ENCODE results near the gene AFG1L. TPM values are rescaled to one million over a fixed set of nuclear protein-coding genes. Genes with fewer than 3 reads are reported as not detected.
A peak's percentile ranks its signal among the peaks of the same experiment; 100 is the strongest.

The AFG1L gene
- total RNA-seq, 3 donors from 2014 or later (not counting 1 experiment from before 2014, with no cell fraction given): 4.8 to 9.2 (median 5.2) TPM

DNA sequence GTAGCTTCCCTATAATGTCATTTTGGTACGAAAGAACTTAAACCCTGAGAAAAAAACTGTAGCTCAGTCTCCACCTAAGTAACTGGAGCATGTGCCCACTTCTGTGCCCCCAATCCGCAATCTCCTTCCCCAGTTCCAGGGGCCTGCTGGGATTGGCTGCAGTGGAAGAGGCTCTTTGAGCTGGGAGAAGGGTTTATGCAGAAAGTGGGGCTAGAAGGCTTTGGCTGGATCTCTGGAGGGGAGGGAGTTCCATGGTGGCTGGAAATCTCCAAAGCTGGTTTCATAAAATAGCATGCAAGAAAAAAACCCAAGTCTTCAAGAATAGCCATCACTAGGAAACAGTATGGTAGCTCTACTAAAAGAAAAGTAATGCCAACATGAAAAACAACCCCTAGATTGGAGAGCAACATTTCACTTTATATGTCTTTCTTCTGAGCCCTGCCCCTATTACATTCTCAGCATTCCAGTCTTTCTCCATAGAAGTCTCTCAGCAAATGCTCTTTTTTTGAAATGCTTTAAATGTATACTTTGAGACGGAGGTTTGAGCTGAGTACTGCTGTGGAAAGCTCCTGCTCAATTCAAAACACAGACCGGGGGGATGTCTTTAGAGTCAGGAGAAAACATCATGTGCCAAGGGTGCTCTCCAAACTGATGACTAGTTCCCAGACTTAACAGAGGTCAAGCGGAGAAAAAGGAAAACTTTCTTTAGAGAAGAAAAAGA lies 229.8 kb downstream of the AFG1L start:
- Mint-ChIP-seq H3K4me1 (no peaks in the 10 kb centered on the region), H3K4me3 (no peak overlapping the region), H3K36me3 (no peaks in the 10 kb centered on the region), H3K27ac (no peak overlapping the region), H3K27me3 (ENCODE audit: low read depth in 2 of 2) (no peaks in the 10 kb centered on the region), H3K9me3 (no peaks in the 10 kb centered on the region)
- H3K36me3 ChIP-seq (ENCODE audit: control insufficient read depth, insufficient read depth, low read length): no peaks in the 10 kb centered on the region
- no peaks in the 10 kb centered on the region for H3K27me3 ChIP-seq (ENCODE audit: control insufficient read depth, insufficient read depth, low read length)
- no peak overlapping the region for H3K27ac ChIP-seq (ENCODE audit: low read length)
- ATAC-seq: no peak
- no peak for DNase-seq
- H3K9me3 ChIP-seq (ENCODE audit: control insufficient read depth, insufficient read depth, low read length): no peaks in the 10 kb centered on the region
- TF ChIP-seq CTCF (IDR thresholded peaks at IDR 0.05): no peak
- intact Hi-C loops (cut with micrococcal nuclease): loop anchor here (5.0 to 10.0 kb wide), 2 partner anchors 270 to 547 kb away; no protein-coding TSS in a partner anchor
- no peak overlapping the region for H3K4me3 ChIP-seq (ENCODE audit: low read length)
- WGBS (ENCODE audit: insufficient coverage): 97% methylated on average over 4 of the region's 5 CpGs
- H3K4me1 ChIP-seq (ENCODE audit: control insufficient read depth, insufficient read depth, low read length): no peaks in the 10 kb centered on the region

- intact Hi-C loops (cut with micrococcal nuclease): loop anchor here (1.0 to 10.0 kb wide), 3 partner anchors 272 to 549 kb away; no protein-coding TSS in a partner anchor
- Mint-ChIP-seq H3K4me1 (no peaks in the 10 kb centered on the region), H3K9me3 (no peaks in the 10 kb centered on the region), H3K4me3 (no peak overlapping the region), H3K27me3 (ENCODE audit: low read depth in 2 of 2) (no peaks in the 10 kb centered on the region), H3K36me3 (no peaks in the 10 kb centered on the region), H3K27ac (no peak overlapping the region)
- H3K27ac ChIP-seq (ENCODE audit: low read length): no peak overlapping the region
- 81% methylated on average over 7 of the region's 7 CpGs for WGBS (ENCODE audit: insufficient coverage)
- no peaks in the 10 kb centered on the region for H3K9me3 ChIP-seq (ENCODE audit: control insufficient read depth, insufficient read depth, low read length)
- H3K36me3 ChIP-seq (ENCODE audit: control insufficient read depth, insufficient read depth, low read length): no peaks in the 10 kb centered on the region
- peak; percentile 75 for TF ChIP-seq CTCF (IDR thresholded peaks at IDR 0.05)
- peak in 1 of 3 donors; percentile 54 for ATAC-seq
- H3K4me1 ChIP-seq (ENCODE audit: control insufficient read depth, insufficient read depth, low read length): no peaks in the 10 kb centered on the region
- H3K27me3 ChIP-seq (ENCODE audit: control insufficient read depth, insufficient read depth, low read length): no peaks in the 10 kb centered on the region
- no peak overlapping the region for H3K4me3 ChIP-seq (ENCODE audit: low read length)
- DNase-seq: peak in 1 of 2 donors; percentile 60
These were observed 231.9 kb downstream of the AFG1L start for GRCh38 chr6:108526739-108527174.

GRCh38 chr6:108528878-108529277 lies 234.0 kb downstream of the AFG1L start:
- Mint-ChIP-seq H3K9me3 (no peaks in the 10 kb centered on the region), H3K36me3 (no peaks in the 10 kb centered on the region), H3K4me3 (no peak overlapping the region), H3K27ac (no peak overlapping the region), H3K4me1 (no peaks in the 10 kb centered on the region), H3K27me3 (ENCODE audit: low read depth in 2 of 2) (peaks cover 0 to 2% of the 10 kb centered on the region in 2 donors)
- H3K27me3 ChIP-seq (ENCODE audit: control insufficient read depth, insufficient read depth, low read length): no peaks in the 10 kb centered on the region
- intact Hi-C loops (cut with micrococcal nuclease): loop anchor here (5.0 to 10.0 kb wide), 2 partner anchors 274 to 552 kb away; no protein-coding TSS in a partner anchor
- no peak overlapping the region for H3K27ac ChIP-seq (ENCODE audit: low read length)
- no peaks in the 10 kb centered on the region for H3K9me3 ChIP-seq (ENCODE audit: control insufficient read depth, insufficient read depth, low read length)
- ATAC-seq (no peak), DNase-seq (no peak)
- no peak for TF ChIP-seq CTCF (IDR thresholded peaks at IDR 0.05)
- H3K36me3 ChIP-seq (ENCODE audit: control insufficient read depth, insufficient read depth, low read length): no peaks in the 10 kb centered on the region
- H3K4me3 ChIP-seq (ENCODE audit: low read length): no peak overlapping the region
- no peaks in the 10 kb centered on the region for H3K4me1 ChIP-seq (ENCODE audit: control insufficient read depth, insufficient read depth, low read length)
- 62% methylated on average over 3 of the region's 3 CpGs for WGBS (ENCODE audit: insufficient coverage)
